Ectodermal cell (in vitro differentiated cells): ENCODE results near the gene PTDSS2.

Experiments used
- H3K27ac ChIP-seq: 2 replicates; pipeline ENCODE4 v1.7.0; 2013; ENCODE audit warnings: mild to moderate bottlenecking, low read depth, low read length; ENCODE audit not compliant: insufficient read depth, poor library complexity, severe bottlenecking
- H3K27me3 ChIP-seq: 2 replicates; pipeline ENCODE4 v1.7.0; 2013; ENCODE audit warnings: mild to moderate bottlenecking, low read length; ENCODE audit not compliant: insufficient read depth, control insufficient read depth, poor library complexity, severe bottlenecking
- H3K36me3 ChIP-seq: one replicate; pipeline ENCODE4 v1.7.0; 2013; ENCODE audit warnings: low read length; ENCODE audit not compliant: control insufficient read depth, insufficient read depth
- H3K4me1 ChIP-seq: one replicate; pipeline ENCODE4 v1.7.0; 2013; ENCODE audit warnings: low read length; ENCODE audit not compliant: control insufficient read depth, insufficient read depth
- H3K4me3 ChIP-seq: 2 replicates; pipeline ENCODE4 v1.7.0; 2013; ENCODE audit warnings: low read depth, low read length, control low read depth; ENCODE audit not compliant: insufficient read depth
- H3K9me3 ChIP-seq: 2 replicates; pipeline ENCODE4 v1.7.0; 2013; ENCODE audit warnings: mild to moderate bottlenecking, low read length, moderate library complexity; ENCODE audit not compliant: control insufficient read depth
- WGBS, 2 experiments: methylation state at CpG; one replicate each; pipeline ENCODE4 v1.1.7; 2013; ENCODE audit warnings: missing lambda C conversion rate in 2 of 2; 5-methylcytosine and 5-hydroxymethylcytosine counted together

Gene PTDSS2

GRCh38 chr11:451738-452137 is 1.7 kb downstream of the PTDSS2 start:
- no peaks in the 10 kb centered on the region for H3K27me3 ChIP-seq
- H3K9me3 ChIP-seq: no peaks in the 10 kb centered on the region
- no peak overlapping the region for H3K27ac ChIP-seq
- peaks cover 10% of the 10 kb centered on the region for H3K4me1 ChIP-seq
- H3K36me3 ChIP-seq: peaks cover 2% of the 10 kb centered on the region
- no peak overlapping the region for H3K4me3 ChIP-seq
- WGBS, 2 experiments: 93 to 94% methylated on average over 14 of the region's 14 CpGs

DNA sequence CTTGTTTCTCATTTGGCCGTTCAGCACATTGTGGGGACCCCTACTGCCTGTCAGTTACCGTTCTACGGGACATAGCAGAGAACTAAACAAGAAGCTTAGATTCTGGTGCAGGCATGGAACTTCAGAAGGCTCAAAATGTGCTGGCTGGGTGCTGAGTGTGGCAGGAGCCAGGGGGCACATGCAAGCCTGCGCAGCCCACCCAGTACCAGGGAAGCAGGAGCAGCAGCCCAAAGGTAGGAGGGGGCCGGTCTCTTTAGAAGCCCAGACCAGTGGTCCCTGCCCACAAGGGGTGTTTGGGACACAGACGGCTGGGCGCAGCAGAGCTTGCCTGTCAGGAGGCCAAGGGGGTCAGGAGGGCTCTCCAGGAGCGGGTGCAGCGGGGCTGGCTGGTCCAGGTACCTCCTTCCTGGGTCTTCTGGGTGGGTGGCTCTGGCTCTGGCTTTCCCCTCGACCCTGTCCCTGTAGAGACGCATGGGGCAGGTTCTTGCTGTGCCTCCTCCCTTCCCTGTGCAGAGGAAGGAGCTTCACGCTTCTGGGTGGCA is 2.2 kb downstream of the PTDSS2 start:
- H3K4me3 ChIP-seq: no peak overlapping the region
- WGBS, 2 experiments: 94 to 95% methylated on average over 12 of the region's 12 CpGs
- peaks cover 2% of the 10 kb centered on the region for H3K36me3 ChIP-seq
- H3K9me3 ChIP-seq: no peaks in the 10 kb centered on the region
- peaks cover 10% of the 10 kb centered on the region for H3K4me1 ChIP-seq
- H3K27me3 ChIP-seq: no peaks in the 10 kb centered on the region
- no peak overlapping the region for H3K27ac ChIP-seq

- H3K27ac ChIP-seq: no peak overlapping the region
- H3K9me3 ChIP-seq: no peaks in the 10 kb centered on the region
- H3K36me3 ChIP-seq: peaks cover 2% of the 10 kb centered on the region
- peaks cover 10% of the 10 kb centered on the region for H3K4me1 ChIP-seq
- H3K27me3 ChIP-seq: no peaks in the 10 kb centered on the region
- WGBS, 2 experiments: 94 to 95% methylated on average over 19 of the region's 19 CpGs
- H3K4me3 ChIP-seq: no peak overlapping the region
These were observed 2.9 kb downstream of the PTDSS2 start for GRCh38 chr11:452916-453527.

DNA sequence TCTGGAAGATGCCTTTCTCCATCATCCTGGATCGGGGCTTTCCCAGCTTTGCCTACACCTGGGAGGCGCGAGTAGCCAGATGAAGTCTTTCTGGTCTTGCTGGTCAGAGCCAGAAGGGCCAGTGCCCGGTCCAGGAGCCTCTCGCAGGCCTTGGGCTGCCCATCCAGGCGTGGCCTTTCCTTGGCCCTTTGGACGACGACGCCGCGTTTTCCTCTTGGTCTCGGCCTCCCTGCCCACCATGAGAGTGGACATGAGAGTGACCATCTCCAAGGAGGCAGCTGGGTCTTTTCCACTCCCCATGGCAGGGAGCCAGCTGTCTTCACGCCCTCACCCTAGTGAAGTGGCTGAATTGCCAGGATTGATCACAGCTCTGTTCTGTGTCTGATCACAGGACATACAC is 3.5 kb downstream of the PTDSS2 start:
- Histone ChIP-seq H3K9me3 (no peaks in the 10 kb centered on the region), H3K4me1 (peaks cover 10% of the 10 kb centered on the region), H3K27me3 (no peaks in the 10 kb centered on the region), H3K36me3 (peaks cover 2% of the 10 kb centered on the region), H3K27ac (no peak overlapping the region), H3K4me3 (no peak overlapping the region)
- 94 to 96% methylated on average over 13 of the region's 13 CpGs for WGBS, 2 experiments

- Histone ChIP-seq H3K4me3 (no peak overlapping the region), H3K27me3 (no peaks in the 10 kb centered on the region), H3K9me3 (no peaks in the 10 kb centered on the region), H3K4me1 (peaks cover 7% of the 10 kb centered on the region), H3K27ac (no peak overlapping the region), H3K36me3 (peaks cover 2% of the 10 kb centered on the region)
- WGBS, 2 experiments: 96% methylated on average over 9 of the region's 9 CpGs
These were observed 4.0 kb downstream of the PTDSS2 start for GRCh38 chr11:454043-454442.

GRCh38 chr11:454801-455565 is 4.9 kb downstream of the PTDSS2 start:
- no peaks in the 10 kb centered on the region for H3K9me3 ChIP-seq
- no peak overlapping the region for H3K4me3 ChIP-seq
- peaks cover 2% of the 10 kb centered on the region for H3K36me3 ChIP-seq
- H3K27ac ChIP-seq: no peak overlapping the region
- 80% methylated on average over 14 of the region's 14 CpGs for WGBS, 2 experiments
- no peaks in the 10 kb centered on the region for H3K27me3 ChIP-seq
- peaks cover 7% of the 10 kb centered on the region for H3K4me1 ChIP-seq

DNA sequence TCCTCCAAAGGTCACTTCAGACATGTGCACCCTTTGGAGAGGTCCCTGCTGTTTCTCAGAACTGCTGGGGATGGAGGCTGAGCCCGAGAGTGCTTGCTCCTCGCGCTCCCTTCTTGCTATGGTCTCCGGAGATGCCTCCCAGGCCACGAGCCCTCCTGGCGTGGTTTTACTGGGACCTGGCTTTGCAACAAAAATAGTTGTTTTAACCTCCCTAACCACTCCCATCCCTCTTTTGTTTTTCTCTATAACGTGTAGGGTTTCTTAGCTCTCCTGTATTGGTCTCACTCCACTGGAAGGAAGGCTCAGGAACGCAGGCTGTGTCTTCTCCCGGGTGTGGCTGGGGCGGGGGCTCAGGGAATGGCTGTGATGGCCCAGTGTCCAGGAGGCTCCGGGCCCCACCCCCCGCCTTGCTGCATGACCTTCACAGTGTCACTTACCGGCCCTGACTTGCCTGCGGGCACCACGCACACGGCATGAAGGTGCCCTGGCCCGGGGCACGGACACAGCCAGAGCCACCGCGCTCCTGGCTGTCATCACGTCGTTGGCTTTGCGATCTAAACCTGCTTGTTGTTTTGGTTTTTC is 5.6 kb downstream of the PTDSS2 start:
- Histone ChIP-seq H3K9me3 (no peaks in the 10 kb centered on the region), H3K27ac (no peak overlapping the region), H3K27me3 (no peaks in the 10 kb centered on the region), H3K4me3 (no peak overlapping the region), H3K36me3 (peaks cover 2% of the 10 kb centered on the region), H3K4me1 (peaks cover 7% of the 10 kb centered on the region)
- WGBS, 2 experiments: 90% methylated on average over 23 of the region's 23 CpGs

- 66 to 67% methylated on average over 7 of the region's 7 CpGs for WGBS, 2 experiments
- Histone ChIP-seq H3K27me3 (no peaks in the 10 kb centered on the region), H3K4me3 (no peak overlapping the region), H3K4me1 (peaks cover 3% of the 10 kb centered on the region), H3K27ac (no peak overlapping the region), H3K36me3 (peaks cover 2% of the 10 kb centered on the region), H3K9me3 (no peaks in the 10 kb centered on the region)
These were observed 6.5 kb downstream of the PTDSS2 start for GRCh38 chr11:456533-456932.

GRCh38 chr11:457111-457760 is 7.2 kb downstream of the PTDSS2 start:
- whole genome bisulfite sequencing, 2 experiments: 92 to 93% methylated on average over 23 of the region's 23 CpGs
- H3K4me1 ChIP-seq: peaks cover 3% of the 10 kb centered on the region

More at GRCh38 chr11:457111-457760, 7.2 kb downstream of the PTDSS2 start:
- Histone ChIP-seq H3K4me3 (no peak overlapping the region), H3K27me3 (no peaks in the 10 kb centered on the region), H3K27ac (no peak overlapping the region), H3K9me3 (no peaks in the 10 kb centered on the region), H3K36me3 (peaks cover under 1% of the 10 kb centered on the region)
